Measurements from ENCODE around the gene CCM2. TPM values are rescaled to one million over a fixed set of nuclear protein-coding genes. Genes with fewer than 3 reads are reported as not detected.

The CCM2 gene
- total RNA-seq, 1 donor from 2014 or later, result 34.1 TPM

GRCh38 chr7:45068236-45069023 lies 68.4 kb downstream of the CCM2 start:
- no peaks in the 10 kb centered on the region for H3K4me1 Mint-ChIP-seq
- H3K4me3 Mint-ChIP-seq, result no peak overlapping the region
- no peaks in the 10 kb centered on the region for H3K27me3 Mint-ChIP-seq (ENCODE audit: low read depth)
- TF ChIP-seq CTCF (IDR thresholded peaks at IDR 0.05; ENCODE audit: unreplicated experiment), result no peak
- H3K27ac Mint-ChIP-seq, result no peak overlapping the region
- no peaks in the 10 kb centered on the region for H3K9me3 Mint-ChIP-seq
- DNase-seq (ENCODE audit: low spot score in 2 of 2, unreplicated experiment in 2 of 2), result no peak
- peaks cover 22% of the 10 kb centered on the region for H3K36me3 Mint-ChIP-seq

- DNase-seq (ENCODE audit: low spot score in 2 of 2, unreplicated experiment in 2 of 2), result no peak
Measured at GRCh38 chr7:45069444-45070253, 69.6 kb downstream of the CCM2 start.

GRCh38 chr7:45070254-45070642 lies 70.2 kb downstream of the CCM2 start:
- no peaks in the 10 kb centered on the region for H3K9me3 Mint-ChIP-seq
- DNase-seq (ENCODE audit: low spot score in 2 of 2, unreplicated experiment in 2 of 2), result no peak
- no peaks in the 10 kb centered on the region for H3K27me3 Mint-ChIP-seq (ENCODE audit: low read depth)
- H3K4me3 Mint-ChIP-seq, result no peak overlapping the region
- TF ChIP-seq CTCF (IDR thresholded peaks at IDR 0.05; ENCODE audit: unreplicated experiment), result no peak
- no peak overlapping the region for H3K27ac Mint-ChIP-seq
- H3K4me1 Mint-ChIP-seq, result no peaks in the 10 kb centered on the region
- peaks cover 22% of the 10 kb centered on the region for H3K36me3 Mint-ChIP-seq

More at GRCh38 chr7:45069444-45070253, 69.6 kb downstream of the CCM2 start:
- H3K9me3 Mint-ChIP-seq, result no peaks in the 10 kb centered on the region
- no peaks in the 10 kb centered on the region for H3K4me1 Mint-ChIP-seq
- H3K27me3 Mint-ChIP-seq (ENCODE audit: low read depth), result no peaks in the 10 kb centered on the region
- no peak overlapping the region for H3K27ac Mint-ChIP-seq
- H3K36me3 Mint-ChIP-seq, result peaks cover 20% of the 10 kb centered on the region
- no peak for TF ChIP-seq CTCF (IDR thresholded peaks at IDR 0.05; ENCODE audit: unreplicated experiment)
- H3K4me3 Mint-ChIP-seq, result no peak overlapping the region

GRCh38 chr7:45071528-45071927 lies 71.5 kb downstream of the CCM2 start:
- H3K4me1 Mint-ChIP-seq, result no peaks in the 10 kb centered on the region
- TF ChIP-seq CTCF (IDR thresholded peaks at IDR 0.05; ENCODE audit: unreplicated experiment), result no peak
- H3K27me3 Mint-ChIP-seq (ENCODE audit: low read depth), result no peaks in the 10 kb centered on the region
- H3K4me3 Mint-ChIP-seq, result no peak overlapping the region
- no peak for DNase-seq (ENCODE audit: low spot score in 2 of 2, unreplicated experiment in 2 of 2)
- no peak overlapping the region for H3K27ac Mint-ChIP-seq
- H3K9me3 Mint-ChIP-seq, result no peaks in the 10 kb centered on the region
- H3K36me3 Mint-ChIP-seq, result peaks cover 18% of the 10 kb centered on the region

- H3K27ac Mint-ChIP-seq, result no peak overlapping the region
- H3K4me1 Mint-ChIP-seq, result no peaks in the 10 kb centered on the region
- DNase-seq (ENCODE audit: low spot score in 2 of 2, unreplicated experiment in 2 of 2), result no peak
- H3K9me3 Mint-ChIP-seq, result no peaks in the 10 kb centered on the region
- H3K4me3 Mint-ChIP-seq, result no peak overlapping the region
- TF ChIP-seq CTCF (IDR thresholded peaks at IDR 0.05; ENCODE audit: unreplicated experiment), result no peak
- no peaks in the 10 kb centered on the region for H3K27me3 Mint-ChIP-seq (ENCODE audit: low read depth)
- peaks cover 18% of the 10 kb centered on the region for H3K36me3 Mint-ChIP-seq
Measured at GRCh38 chr7:45072131-45073030, 72.4 kb downstream of the CCM2 start.
